HG03039 (cell line): ENCODE data around the gene PRKCE.

Experiments
- ATAC-seq: cut with Tn5 transposase; IDR thresholded peaks from one replicate; pipeline ENCODE4 v1.9.1; 2021; ENCODE audit warnings: mild to moderate bottlenecking, moderate library complexity; ENCODE audit not compliant: unreplicated experiment

PRKCE gene

DNA sequence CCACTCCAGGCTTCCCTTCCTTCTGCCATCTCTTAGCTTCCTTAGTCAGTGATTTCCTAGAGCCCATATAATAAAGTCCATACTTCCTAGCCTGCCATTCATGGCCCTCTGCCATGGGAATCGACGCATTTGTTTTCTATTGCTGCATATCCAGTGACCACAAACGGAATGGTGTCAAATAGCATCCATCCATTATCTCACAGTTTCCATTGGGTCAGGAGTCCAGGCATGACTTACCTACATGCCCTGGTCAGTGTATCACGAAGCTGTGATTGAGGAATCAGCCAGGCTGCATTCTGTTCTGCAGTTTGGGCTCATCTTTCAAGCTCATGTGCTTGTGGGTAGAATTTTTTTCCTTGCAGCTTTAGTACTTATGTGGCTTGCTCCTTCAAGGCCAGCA lies 436.0 kb downstream of the PRKCE start:
- no peak for ATAC-seq

DNA sequence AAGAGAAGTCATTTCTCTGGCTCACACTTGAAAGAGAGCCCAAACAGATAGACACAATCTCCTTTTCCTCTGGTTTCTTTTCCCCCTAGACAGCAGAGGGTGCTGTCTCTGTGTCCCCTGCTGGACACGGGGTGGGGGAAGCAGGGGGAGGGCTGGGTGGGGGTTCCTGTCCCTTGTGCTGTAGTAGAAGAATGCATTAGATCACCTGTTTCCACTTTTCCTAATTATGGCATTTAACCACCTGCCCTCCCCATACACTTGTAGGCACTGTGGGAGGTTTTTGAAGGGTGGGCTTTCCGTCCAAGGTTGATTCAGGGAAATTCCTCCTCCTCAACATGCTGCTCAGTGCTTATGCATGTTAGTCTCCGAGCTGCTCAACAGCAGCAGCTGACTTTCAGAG lies 439.5 kb downstream of the PRKCE start:
- ATAC-seq, result no peak

GRCh38 chr2:46091961-46092667 lies 440.6 kb downstream of the PRKCE start:
- no peak for ATAC-seq

DNA sequence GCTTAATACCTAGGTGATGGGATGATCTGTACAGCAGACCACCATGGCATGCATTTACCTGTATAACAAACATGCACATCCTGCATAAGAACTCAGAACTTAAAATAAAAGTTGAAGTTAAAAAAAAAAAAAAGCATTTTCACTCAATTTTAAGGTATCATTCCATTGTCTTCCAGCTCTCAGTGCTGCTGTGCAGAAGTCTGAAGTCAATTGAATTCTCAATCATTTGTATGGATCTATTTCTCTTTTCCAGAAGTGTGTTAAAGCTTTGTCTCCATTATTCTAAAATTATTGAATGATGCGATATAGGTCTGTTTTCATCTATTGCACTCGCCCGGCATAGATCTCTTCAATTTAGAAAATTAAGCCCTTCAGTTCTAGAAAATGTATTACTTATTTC lies 443.2 kb downstream of the PRKCE start:
- no peak for ATAC-seq

- no peak for ATAC-seq
These were observed 444.4 kb downstream of the PRKCE start for GRCh38 chr2:46095830-46096229.

- no peak for ATAC-seq
These were observed 444.8 kb downstream of the PRKCE start for GRCh38 chr2:46096260-46096659.

- ATAC-seq, result no peak
These were observed 446.4 kb downstream of the PRKCE start for GRCh38 chr2:46097714-46098480.

GRCh38 chr2:46098621-46099062 lies 447.2 kb downstream of the PRKCE start:
- ATAC-seq, result no peak

DNA sequence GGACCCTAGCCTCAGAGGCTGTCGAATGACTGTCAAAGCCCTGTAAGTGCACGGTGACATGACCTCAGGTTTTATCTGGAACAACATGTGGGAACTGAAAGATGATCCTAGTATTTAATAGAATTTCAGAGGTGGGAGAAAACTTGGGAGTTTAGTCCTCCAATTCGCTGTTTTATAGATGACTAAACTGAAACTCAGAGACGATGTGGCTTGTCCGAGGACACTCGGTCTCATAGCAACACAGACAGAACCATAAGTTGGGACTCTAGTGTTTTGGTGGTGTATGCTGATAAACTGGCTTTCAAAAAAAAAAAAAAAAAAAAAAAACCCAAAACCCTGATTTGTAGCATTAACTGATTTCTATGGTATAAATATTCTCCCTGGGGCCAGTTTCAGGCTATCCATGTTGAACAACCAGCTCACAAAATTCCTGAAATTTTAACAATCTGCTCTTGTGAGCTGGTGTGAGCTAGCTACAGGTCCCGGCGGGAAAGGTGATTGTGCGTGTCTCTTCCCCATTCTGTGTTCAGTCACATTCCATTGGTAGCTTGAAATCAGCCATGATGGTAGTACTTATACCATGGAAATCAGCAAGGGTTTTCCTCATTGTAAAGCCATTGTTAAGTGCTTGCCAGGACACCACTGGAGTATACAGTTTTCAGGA lies 450.2 kb downstream of the PRKCE start:
- no peak for ATAC-seq

- no peak for ATAC-seq
These were observed 455.2 kb downstream of the PRKCE start for GRCh38 chr2:46106690-46107089.

DNA sequence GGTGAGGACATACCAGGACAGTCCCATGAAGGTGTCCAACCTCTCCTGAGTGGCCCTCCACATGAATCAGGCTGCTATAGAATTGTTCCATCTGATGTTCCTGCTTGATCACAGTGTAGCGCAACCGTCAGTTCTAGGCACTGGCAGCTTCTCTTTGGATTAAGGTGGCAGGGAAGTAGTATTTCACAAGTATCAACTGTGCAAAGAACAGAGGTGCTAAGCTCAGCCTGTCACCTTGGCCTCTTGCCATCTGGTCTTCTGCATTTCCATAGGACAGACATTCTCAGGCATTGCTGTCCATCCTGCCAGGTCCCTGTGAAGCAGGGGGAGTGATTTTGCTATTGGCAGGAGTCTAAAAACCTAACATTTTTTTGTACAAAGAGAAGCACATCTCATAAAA lies 463.5 kb downstream of the PRKCE start:
- no peak for ATAC-seq

DNA sequence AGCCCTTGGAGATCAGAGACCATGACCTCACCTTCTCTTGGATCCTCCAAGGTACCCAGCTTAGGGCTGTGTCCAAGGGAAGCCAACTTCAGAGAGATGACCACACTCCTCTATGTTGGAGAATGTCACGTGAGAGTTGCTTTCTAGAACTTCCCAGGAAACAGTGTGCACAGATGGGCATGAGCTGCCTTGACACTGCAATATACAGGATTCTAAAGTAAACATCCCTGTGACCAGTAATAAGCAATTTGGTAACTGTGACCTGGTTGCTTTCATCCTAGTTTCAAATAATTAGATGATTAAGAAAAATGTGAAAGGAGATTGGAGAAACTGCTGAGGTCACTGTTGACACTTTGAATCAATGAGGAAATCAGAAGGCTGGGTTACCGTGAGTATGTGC lies 464.7 kb downstream of the PRKCE start:
- ATAC-seq, result no peak

DNA sequence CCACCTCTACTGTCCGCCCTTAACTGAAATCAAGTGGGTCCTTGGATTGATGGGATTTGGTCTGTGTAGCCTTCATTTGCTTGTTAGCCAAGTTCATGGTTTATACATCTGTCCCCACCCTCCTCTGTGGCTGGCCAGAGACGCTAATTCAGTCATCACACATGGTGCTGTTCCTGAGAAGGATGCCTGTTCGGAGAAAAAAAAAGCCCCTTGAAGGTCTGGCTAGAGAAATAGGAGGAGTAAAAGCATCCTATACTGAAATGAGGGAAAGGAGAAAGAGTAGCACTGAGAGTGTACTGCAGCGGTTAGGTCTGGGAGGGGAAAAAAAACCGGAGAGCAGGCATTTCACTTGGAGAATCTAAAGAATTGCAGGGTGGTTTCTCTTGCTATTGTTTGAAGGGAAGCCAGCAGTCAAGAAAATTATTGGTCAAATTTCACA lies 465.1 kb downstream of the PRKCE start:
- ATAC-seq, result no peak

- ATAC-seq, result no peak
These were observed 465.9 kb downstream of the PRKCE start for GRCh38 chr2:46117379-46117778.

DNA sequence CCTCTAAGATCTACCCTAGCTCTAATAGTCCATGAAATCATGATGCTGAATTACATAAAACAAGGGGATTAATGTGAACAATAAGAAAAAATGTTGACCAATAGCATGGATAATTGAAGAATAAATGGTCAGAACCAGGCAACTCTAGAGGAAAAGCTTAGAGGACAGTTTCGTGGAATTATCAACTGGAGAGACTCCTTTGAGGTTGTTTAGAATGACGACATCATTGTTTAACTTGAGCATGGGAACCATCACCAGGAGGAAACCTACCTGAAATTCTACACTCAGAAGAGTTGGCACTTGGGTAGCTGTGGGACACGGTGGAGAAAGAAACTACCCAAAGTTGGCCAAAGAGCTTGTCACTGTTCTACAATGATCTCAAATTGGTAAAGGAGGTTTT lies 466.5 kb downstream of the PRKCE start:
- ATAC-seq, result no peak

GRCh38 chr2:46118656-46119371 lies 467.3 kb downstream of the PRKCE start:
- ATAC-seq, result no peak

DNA sequence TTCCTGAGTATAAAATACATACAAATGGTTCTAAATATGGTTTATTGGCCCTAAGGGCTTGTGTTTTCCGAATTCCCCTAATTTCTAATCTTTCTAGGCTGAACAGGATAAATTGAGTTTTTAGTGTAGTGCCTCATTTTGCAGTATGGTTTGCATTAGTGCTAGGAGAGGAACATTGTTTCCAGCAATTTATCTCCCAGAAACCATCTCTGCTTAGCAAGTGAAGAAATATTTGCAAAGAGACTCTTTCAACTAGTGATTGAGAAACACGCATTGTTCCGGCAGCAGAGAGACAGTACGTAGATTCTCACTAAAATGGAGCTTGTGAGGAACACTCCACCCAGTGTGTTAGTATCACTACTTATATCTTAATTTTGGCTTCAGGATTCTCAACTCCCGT lies 468.0 kb downstream of the PRKCE start:
- ATAC-seq, result no peak

DNA sequence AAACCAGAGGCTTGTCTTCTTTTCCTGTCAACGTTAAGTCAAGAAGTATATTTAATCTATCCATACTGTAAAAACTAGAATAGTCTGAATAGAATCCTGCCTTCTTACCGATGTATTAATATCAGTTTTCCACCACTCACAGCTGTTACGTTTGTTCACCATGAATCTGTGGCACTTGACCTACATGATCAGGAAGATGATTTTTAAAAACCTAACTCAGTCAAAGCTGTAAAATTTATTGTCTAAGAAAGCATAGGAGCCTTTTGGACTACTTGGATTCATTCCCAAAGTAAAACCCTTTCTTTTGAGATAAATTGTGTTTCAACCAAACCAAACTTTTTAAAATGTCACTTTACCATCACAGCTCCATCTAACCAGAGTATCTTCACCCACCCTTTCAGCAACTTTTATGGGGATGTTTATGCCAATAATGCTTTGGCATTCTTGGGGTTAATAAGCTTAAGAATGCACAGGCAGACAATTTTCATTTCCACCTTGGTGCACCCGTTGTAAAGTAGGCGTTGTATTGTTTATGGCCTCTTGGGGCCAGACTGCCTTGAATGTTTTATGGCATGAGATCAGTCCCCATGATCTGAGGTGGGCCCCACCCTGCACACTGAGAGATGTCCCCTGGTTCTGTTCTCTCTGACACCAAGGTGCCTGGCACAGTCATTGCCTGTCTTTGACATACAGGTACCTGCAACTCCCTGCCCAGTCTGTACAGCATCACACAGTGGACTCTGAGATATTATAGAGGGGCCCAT lies 469.5 kb downstream of the PRKCE start:
- no peak for ATAC-seq

DNA sequence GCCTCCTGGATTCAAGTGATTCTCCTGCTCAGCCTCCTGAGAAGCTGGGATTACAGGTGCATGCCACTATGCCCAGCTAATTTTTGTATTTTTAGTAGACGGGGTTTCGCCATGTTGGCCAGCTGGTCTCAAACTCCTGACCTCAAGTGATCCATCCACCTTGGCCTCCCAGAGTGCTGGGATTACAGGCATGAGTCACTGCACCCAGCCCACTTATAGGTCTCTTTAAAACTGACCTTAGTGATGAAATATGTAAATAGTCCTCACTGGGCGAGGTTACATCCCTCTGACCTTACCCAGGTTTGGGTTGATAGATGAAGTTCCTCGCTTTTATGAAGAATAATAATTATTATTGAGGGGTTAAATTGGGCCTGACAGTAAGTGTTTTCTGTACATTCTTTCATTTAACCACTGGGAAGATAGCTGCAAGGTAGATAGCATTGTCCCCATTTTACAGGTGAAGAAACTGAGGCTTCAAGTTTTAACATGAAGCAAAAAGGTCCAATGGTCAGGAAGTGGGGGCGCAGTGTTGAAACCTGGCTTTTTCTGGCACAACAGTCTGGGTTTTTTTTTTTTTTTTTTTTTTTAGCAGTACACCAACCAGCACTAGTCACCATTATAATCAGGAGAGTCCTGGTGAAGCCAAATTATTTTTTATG lies 471.0 kb downstream of the PRKCE start:
- ATAC-seq, result no peak

DNA sequence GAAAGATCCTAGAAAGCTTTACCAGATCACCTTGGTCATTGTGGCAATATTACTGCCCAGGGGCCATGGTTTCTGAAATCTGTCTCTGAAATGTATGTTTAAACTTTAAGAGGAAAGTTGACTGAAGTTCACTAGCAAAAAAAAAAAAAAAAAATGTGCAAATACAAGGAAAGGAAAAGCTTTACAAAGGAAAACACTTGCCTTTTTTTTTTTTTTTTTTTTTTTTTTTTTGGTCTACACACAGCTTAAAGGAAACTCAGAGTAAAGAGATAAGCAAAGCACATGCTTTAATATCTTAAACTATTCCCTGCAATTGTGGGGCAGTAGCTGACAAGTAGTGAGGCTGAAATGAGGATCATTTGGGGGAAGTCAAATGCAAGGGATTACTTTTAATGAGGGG lies 471.5 kb downstream of the PRKCE start:
- no peak for ATAC-seq
